Measurements from ENCODE around the gene LIPM. TPM values are rescaled to one million over a fixed set of nuclear protein-coding genes. Genes with fewer than 3 reads are reported as not detected.

LIPM gene
- total RNA-seq, 1 donor from 2014 or later = not detected

GRCh38 chr10:88852327-88852726 lies 49.8 kb downstream of the LIPM start:
- FAIRE-seq (no peak), DNase-seq (ENCODE audit: low read depth) (no peak)
- Histone ChIP-seq H3K36me3 (ENCODE audit: control insufficient read depth, insufficient read depth, low read length) (no peaks in the 10 kb centered on the region), H3K27me3 (ENCODE audit: control insufficient read depth, insufficient read depth, low read length) (no peaks in the 10 kb centered on the region), H3K4me3 (ENCODE audit: low read depth, low read length) (no peak overlapping the region)
- TF ChIP-seq, protein P1, sequence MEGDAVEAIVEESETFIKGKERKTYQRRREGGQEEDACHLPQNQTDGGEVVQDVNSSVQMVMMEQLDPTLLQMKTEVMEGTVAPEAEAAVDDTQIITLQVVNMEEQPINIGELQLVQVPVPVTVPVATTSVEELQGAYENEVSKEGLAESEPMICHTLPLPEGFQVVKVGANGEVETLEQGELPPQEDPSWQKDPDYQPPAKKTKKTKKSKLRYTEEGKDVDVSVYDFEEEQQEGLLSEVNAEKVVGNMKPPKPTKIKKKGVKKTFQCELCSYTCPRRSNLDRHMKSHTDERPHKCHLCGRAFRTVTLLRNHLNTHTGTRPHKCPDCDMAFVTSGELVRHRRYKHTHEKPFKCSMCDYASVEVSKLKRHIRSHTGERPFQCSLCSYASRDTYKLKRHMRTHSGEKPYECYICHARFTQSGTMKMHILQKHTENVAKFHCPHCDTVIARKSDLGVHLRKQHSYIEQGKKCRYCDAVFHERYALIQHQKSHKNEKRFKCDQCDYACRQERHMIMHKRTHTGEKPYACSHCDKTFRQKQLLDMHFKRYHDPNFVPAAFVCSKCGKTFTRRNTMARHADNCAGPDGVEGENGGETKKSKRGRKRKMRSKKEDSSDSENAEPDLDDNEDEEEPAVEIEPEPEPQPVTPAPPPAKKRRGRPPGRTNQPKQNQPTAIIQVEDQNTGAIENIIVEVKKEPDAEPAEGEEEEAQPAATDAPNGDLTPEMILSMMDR (IDR thresholded peaks at IDR 0.05; ENCODE audit: insufficient read depth, low read length, severe bottlenecking) = no peak

DNA sequence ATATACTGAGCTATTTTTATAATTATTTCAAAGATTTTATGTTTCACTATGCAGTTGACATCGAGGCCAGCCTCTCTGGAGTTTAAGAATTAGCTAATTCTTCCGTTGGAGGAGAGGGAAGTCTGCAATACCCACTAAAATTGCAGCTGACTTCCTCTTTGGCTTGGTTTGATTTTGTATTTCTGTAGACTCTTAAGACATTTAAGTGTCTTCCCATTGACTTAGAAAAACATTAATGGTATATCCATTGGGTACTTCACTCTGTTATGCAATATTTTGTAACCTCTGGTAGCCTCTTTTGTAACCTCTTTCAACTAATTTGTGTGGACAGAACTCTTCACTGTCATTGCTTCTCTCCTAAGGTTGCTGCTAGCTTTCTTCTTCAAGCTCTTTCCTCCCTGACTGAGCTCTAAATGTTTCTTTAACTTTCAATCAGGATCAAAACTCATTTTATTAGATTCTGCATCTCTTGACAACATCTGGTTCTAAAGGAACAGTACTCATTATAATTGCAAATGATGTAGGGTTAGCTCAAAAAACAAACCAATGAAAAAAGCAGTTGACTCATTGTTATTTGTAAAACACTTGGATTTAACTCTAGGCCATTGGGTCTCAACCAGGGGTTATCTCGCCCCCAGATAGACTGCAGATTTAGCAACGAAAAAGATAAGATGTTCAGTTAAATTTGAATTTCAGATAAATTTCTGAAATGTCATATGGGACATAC lies 50.8 kb downstream of the LIPM start:
- TF ChIP-seq, protein P1 (IDR thresholded peaks at IDR 0.05; ENCODE audit: insufficient read depth, low read length, severe bottlenecking) = no peak
- no peaks in the 10 kb centered on the region for H3K36me3 ChIP-seq (ENCODE audit: control insufficient read depth, insufficient read depth, low read length)
- FAIRE-seq = no peak

DNA sequence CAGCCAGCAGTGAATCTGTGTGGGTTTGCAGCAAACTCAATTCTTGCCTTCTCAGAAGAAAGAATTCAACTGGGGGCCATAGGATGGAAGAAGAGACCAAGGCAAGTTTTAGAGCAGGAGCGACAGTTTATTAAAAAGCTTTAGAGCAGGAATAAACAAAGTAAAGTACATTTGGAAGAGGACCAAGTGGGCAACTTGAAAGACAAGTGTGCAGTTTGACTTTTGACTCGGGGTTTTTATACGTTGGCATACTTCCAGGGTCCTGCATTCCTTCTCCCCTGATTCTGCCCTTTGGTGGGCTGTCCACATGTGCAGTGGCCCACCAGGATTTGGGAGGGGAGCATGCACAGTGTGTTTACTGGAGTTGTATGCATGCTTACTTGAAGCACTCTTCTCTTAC lies 52.2 kb downstream of the LIPM start:
- no peaks in the 10 kb centered on the region for H3K27me3 ChIP-seq (ENCODE audit: control insufficient read depth, insufficient read depth, low read length)
- H3K36me3 ChIP-seq (ENCODE audit: control insufficient read depth, insufficient read depth, low read length) = no peaks in the 10 kb centered on the region
- FAIRE-seq = no peak
- TF ChIP-seq, protein P1 (IDR thresholded peaks at IDR 0.05; ENCODE audit: insufficient read depth, low read length, severe bottlenecking) = no peak
- DNase-seq (ENCODE audit: low read depth) = no peak
- H3K4me3 ChIP-seq (ENCODE audit: low read depth, low read length) = no peak overlapping the region

More for the DNA sequence above, 50.8 kb downstream of the LIPM start:
- no peak for DNase-seq (ENCODE audit: low read depth)
- Histone ChIP-seq H3K4me3 (ENCODE audit: low read depth, low read length) (no peak overlapping the region), H3K27me3 (ENCODE audit: control insufficient read depth, insufficient read depth, low read length) (no peaks in the 10 kb centered on the region)

- FAIRE-seq (no peak), DNase-seq (ENCODE audit: low read depth) (no peak)
- Histone ChIP-seq H3K36me3 (ENCODE audit: control insufficient read depth, insufficient read depth, low read length) (no peaks in the 10 kb centered on the region), H3K27me3 (ENCODE audit: control insufficient read depth, insufficient read depth, low read length) (no peaks in the 10 kb centered on the region), H3K4me3 (ENCODE audit: low read depth, low read length) (no peak overlapping the region)
- TF ChIP-seq, protein P1 (IDR thresholded peaks at IDR 0.05; ENCODE audit: insufficient read depth, low read length, severe bottlenecking) = no peak
Observed at GRCh38 chr10:88857831-88858230, 55.3 kb downstream of the LIPM start.

DNA sequence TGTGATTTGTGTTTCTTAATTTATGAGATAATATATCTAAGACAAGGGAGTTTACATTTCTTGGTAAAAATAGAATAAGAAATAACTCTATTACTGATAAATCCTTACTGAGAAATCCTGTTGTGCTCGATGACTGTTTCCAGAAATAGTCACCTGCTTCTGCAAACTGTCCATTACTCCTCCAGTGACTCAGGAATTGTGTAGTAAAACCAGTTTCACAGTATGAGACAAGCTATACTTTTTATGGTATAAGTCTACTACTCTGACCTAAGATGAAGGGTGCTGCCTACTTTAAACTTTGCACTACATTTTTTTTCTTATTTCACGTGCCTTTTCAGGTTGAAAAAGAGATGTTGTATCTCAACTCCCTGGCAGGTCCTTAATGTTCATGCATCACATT lies 56.0 kb downstream of the LIPM start:
- H3K4me3 ChIP-seq (ENCODE audit: low read depth, low read length) = no peak overlapping the region
- FAIRE-seq = no peak
- H3K27me3 ChIP-seq (ENCODE audit: control insufficient read depth, insufficient read depth, low read length) = no peaks in the 10 kb centered on the region
- no peaks in the 10 kb centered on the region for H3K36me3 ChIP-seq (ENCODE audit: control insufficient read depth, insufficient read depth, low read length)
- TF ChIP-seq, protein P1 (IDR thresholded peaks at IDR 0.05; ENCODE audit: insufficient read depth, low read length, severe bottlenecking) = no peak
- peak; percentile 96 for DNase-seq (ENCODE audit: low read depth)

DNA sequence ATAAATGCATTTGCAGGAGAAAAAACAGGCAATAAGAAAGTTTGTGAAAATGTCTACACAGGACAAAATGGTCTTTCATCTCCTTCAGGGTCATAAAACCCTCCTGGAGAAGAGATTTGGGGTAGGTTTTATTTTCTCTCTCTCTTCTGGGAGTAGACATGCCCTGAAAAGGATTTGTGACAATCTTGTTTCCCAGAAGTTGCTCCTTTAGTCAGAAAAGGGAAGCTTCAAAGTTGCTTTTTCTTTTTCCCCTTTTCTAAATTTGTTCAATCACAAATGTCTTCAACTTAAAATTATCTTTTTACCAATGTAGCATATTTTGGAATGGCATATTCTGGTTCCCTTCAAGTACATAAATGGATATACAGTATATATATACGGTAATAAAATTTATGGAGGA lies 58.5 kb downstream of the LIPM start:
- no peak for FAIRE-seq
- no peaks in the 10 kb centered on the region for H3K27me3 ChIP-seq (ENCODE audit: control insufficient read depth, insufficient read depth, low read length)
- H3K4me3 ChIP-seq (ENCODE audit: low read depth, low read length) = no peak overlapping the region
- TF ChIP-seq, protein P1 (IDR thresholded peaks at IDR 0.05; ENCODE audit: insufficient read depth, low read length, severe bottlenecking) = no peak
- H3K36me3 ChIP-seq (ENCODE audit: control insufficient read depth, insufficient read depth, low read length) = no peaks in the 10 kb centered on the region
- DNase-seq (ENCODE audit: low read depth) = no peak

Measured in bronchial epithelial cell (primary cell).